Keratinocyte (primary cell): ENCODE results near the gene FXYD6. TPM values are rescaled to one million over a fixed set of nuclear protein-coding genes. Genes with fewer than 3 reads are reported as not detected.

ENCODE experiments used
- DNase-seq: peaks from one replicate; pipeline ENCODE4 v3.0.0-alpha.2; 2011; ENCODE audit warnings: low read depth, missing footprints, low spot score
- FAIRE-seq: peaks from 2 replicates; lab custom pipeline; 2011; peaks lifted over from hg19 to GRCh38; lab: Jason Lieb, UNC
- H2AFZ ChIP-seq: 2 replicates; pipeline ENCODE4 v1.6.0; 2012; ENCODE audit warnings: low read length, control low read depth, inconsistent platforms; ENCODE audit not compliant: control insufficient read depth
- H3K27ac ChIP-seq: 2 replicates; pipeline ENCODE4 v1.5.1; 2011; ENCODE audit warnings: low read length; ENCODE audit not compliant: control insufficient read depth, insufficient read depth
- H3K27me3 ChIP-seq: 3 replicates; pipeline ENCODE4 v1.6.0; 2011; ENCODE audit warnings: low read length; ENCODE audit not compliant: control insufficient read depth, insufficient read depth; ENCODE audit errors: extremely low read depth
- H3K36me3 ChIP-seq, 2 experiments: 2 replicates in 1 of 2; 3 replicates in 1 of 2; pipeline ENCODE4 v1.5.1; 2011; ENCODE audit warnings: low read length in 2 of 2, mild to moderate bottlenecking in 1 of 2; ENCODE audit not compliant: control insufficient read depth in 2 of 2, insufficient read depth in 2 of 2; ENCODE audit errors: extremely low read depth in 1 of 2
- H3K4me1 ChIP-seq: 3 replicates; pipeline ENCODE4 v1.5.1; 2011; ENCODE audit warnings: low read length; ENCODE audit not compliant: control insufficient read depth, insufficient read depth; ENCODE audit errors: extremely low read depth
- H3K4me2 ChIP-seq: 3 replicates; pipeline ENCODE4 v1.6.0; 2011; ENCODE audit warnings: low read depth, low read length; ENCODE audit not compliant: control insufficient read depth, insufficient read depth; ENCODE audit errors: extremely low read depth
- H3K4me3 ChIP-seq, 3 experiments: fragments of 200-600 bp in 1 of 3; sonication (generic) in 1 of 3; 2 replicates in 2 of 3; 3 replicates in 1 of 3; pipeline ENCODE4 v1.5.1; 2011 to 2016; ENCODE audit warnings: low read length in 3 of 3, mild to moderate bottlenecking in 3 of 3, control low read depth in 2 of 3, inconsistent platforms in 1 of 3, low read depth in 1 of 3, mixed read lengths in 1 of 3, mixed run types in 1 of 3, moderate library complexity in 1 of 3; ENCODE audit not compliant: control insufficient read depth in 2 of 3, insufficient read depth in 2 of 3; ENCODE audit errors: extremely low read depth in 1 of 3
- H3K79me2 ChIP-seq: 2 replicates; pipeline ENCODE4 v1.6.0; 2012; ENCODE audit warnings: low read length; ENCODE audit not compliant: control insufficient read depth, insufficient read depth
- H3K9ac ChIP-seq: 3 replicates; pipeline ENCODE4 v1.6.0; 2011; ENCODE audit warnings: low read length; ENCODE audit not compliant: control insufficient read depth, insufficient read depth; ENCODE audit errors: extremely low read depth
- H3K9me1 ChIP-seq: 3 replicates; pipeline ENCODE4 v1.6.0; 2011; ENCODE audit warnings: low read length; ENCODE audit not compliant: control insufficient read depth, insufficient read depth; ENCODE audit errors: extremely low read depth
- H3K9me3 ChIP-seq: 2 replicates; pipeline ENCODE4 v1.5.1; 2012; ENCODE audit warnings: low read depth, low read length; ENCODE audit not compliant: control insufficient read depth
- H4K20me1 ChIP-seq: 3 replicates; pipeline ENCODE4 v1.6.0; 2011; ENCODE audit warnings: low read length; ENCODE audit not compliant: control insufficient read depth, insufficient read depth; ENCODE audit errors: extremely low read depth
- EZH2 ChIP-seq: IDR thresholded peaks from one replicate; pipeline ENCODE4 v1.6.1; 2012; ENCODE audit warnings: inconsistent platforms, mild to moderate bottlenecking, low read length, moderate library complexity
- dilution Hi-C: fragments of 300-500 bp; cut with MboI; formaldehyde crosslinking; loops from one replicate; pipeline ENCODE4 v1.7.0; 2020; ENCODE audit warnings: low sequenced_read_pairs; ENCODE audit not compliant: extremely low pct_ligation_motif_present
- polyA plus RNA-seq, 5 experiments: library from polyadenylated mRNA; depleted of rRNA in 3 of 5; stranded (reverse) in 3 of 5; stranded (forward) in 1 of 5; unstranded in 1 of 5; fragments of >200 nt; gene quantifications; 1 replicate in 1 of 5; 2 replicates in 3 of 5; 3 replicates in 1 of 5; pipeline versions ENCODE4 v1.2.1 to v1.2.3, GENCODE V29; 2011 to 2012; ENCODE audit warnings: missing spikeins in 2 of 5, low read depth in 1 of 5, low replicate concordance in 1 of 5
- TF ChIP-seq, protein P1 (sequence below), 3 experiments: IDR thresholded peaks in 1 of 3; conservative IDR thresholded peaks in 1 of 3; optimal IDR thresholded peaks in 1 of 3; 2 replicates in 2 of 3; 3 replicates in 1 of 3; pipeline versions ENCODE3 to v1.5.1; 2011; ENCODE audit warnings: low read length in 3 of 3, mild to moderate bottlenecking in 3 of 3, moderate library complexity in 2 of 3, control low read depth in 1 of 3, inconsistent platforms in 1 of 3; ENCODE audit not compliant: insufficient read depth in 2 of 3; ENCODE audit errors: extremely low read depth in 1 of 3

FXYD6 gene
- polyA plus RNA-seq, 1 donor (not counting 4 experiments of a cell fraction or from before 2014, with no cell fraction given): not detected

- no peak overlapping the region for H3K9ac ChIP-seq
- no peaks in the 10 kb centered on the region for H3K79me2 ChIP-seq
- peaks cover 8% of the 10 kb centered on the region for H3K27me3 ChIP-seq
- no peak for FAIRE-seq
- H3K27ac ChIP-seq: no peak overlapping the region
- H3K36me3 ChIP-seq: no peaks in the 10 kb centered on the region
- DNase-seq: no peak
- no peaks in the 10 kb centered on the region for H3K9me3 ChIP-seq
- H3K4me3 ChIP-seq: no peak overlapping the region
- no peak overlapping the region for H2AFZ ChIP-seq
- no peaks in the 10 kb centered on the region for H4K20me1 ChIP-seq
- dilution Hi-C loops: loop anchor here (25.0 kb wide), 1 partner anchor 370 kb away; no protein-coding TSS in a partner anchor
- no peaks in the 10 kb centered on the region for H3K4me1 ChIP-seq
- H3K4me2 ChIP-seq: no peak overlapping the region
- TF ChIP-seq EZH2: no peak
- TF ChIP-seq, protein P1, sequence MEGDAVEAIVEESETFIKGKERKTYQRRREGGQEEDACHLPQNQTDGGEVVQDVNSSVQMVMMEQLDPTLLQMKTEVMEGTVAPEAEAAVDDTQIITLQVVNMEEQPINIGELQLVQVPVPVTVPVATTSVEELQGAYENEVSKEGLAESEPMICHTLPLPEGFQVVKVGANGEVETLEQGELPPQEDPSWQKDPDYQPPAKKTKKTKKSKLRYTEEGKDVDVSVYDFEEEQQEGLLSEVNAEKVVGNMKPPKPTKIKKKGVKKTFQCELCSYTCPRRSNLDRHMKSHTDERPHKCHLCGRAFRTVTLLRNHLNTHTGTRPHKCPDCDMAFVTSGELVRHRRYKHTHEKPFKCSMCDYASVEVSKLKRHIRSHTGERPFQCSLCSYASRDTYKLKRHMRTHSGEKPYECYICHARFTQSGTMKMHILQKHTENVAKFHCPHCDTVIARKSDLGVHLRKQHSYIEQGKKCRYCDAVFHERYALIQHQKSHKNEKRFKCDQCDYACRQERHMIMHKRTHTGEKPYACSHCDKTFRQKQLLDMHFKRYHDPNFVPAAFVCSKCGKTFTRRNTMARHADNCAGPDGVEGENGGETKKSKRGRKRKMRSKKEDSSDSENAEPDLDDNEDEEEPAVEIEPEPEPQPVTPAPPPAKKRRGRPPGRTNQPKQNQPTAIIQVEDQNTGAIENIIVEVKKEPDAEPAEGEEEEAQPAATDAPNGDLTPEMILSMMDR (optimal IDR thresholded peaks at IDR 0.05 in 1 of 3, IDR thresholded peaks at IDR 0.05 in 1 of 3, conservative IDR thresholded peaks at IDR 0.05 in 1 of 3; ENCODE audit: extremely low read depth in 1 of 3, insufficient read depth in 2 of 3, low read length in 3 of 3): peak; percentile 72 to 84 (median 73)
- no peaks in the 10 kb centered on the region for H3K9me1 ChIP-seq
Observed at GRCh38 chr11:117807482-117808327, 68.8 kb downstream of the FXYD6 start.

DNA sequence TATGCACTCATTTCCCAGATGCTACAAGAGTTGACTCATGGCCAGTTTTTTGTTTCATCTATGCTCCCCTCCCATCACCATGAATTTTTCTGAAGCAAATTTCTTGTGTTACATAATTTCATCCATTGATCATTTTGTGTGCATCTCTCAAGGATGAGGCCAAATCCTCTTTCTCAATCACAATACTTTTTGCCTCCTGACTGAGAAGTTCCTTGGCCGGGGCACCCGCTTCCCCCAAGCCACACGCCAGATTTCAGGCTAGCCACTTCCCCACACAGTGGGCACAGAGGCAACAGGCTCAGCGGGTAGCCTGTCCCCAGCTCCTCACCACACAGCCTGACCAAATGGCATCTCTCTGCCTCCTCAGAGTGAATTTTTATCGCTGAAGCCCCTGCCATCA, 69.6 kb downstream of the FXYD6 start:
- TF ChIP-seq EZH2: no peak
- TF ChIP-seq, protein P1 (optimal IDR thresholded peaks at IDR 0.05 in 1 of 3, IDR thresholded peaks at IDR 0.05 in 1 of 3, conservative IDR thresholded peaks at IDR 0.05 in 1 of 3; ENCODE audit: extremely low read depth in 1 of 3, insufficient read depth in 2 of 3, low read length in 3 of 3): no peak
- Histone ChIP-seq H3K9ac (no peak overlapping the region), H3K4me1 (no peaks in the 10 kb centered on the region), H3K36me3 (no peaks in the 10 kb centered on the region), H3K9me1 (no peaks in the 10 kb centered on the region), H2AFZ (no peak overlapping the region), H4K20me1 (no peaks in the 10 kb centered on the region), H3K27ac (no peak overlapping the region), H3K4me2 (no peak overlapping the region), H3K27me3 (peaks cover 8% of the 10 kb centered on the region), H3K9me3 (no peaks in the 10 kb centered on the region), H3K79me2 (no peaks in the 10 kb centered on the region), H3K4me3 (no peak overlapping the region)
- FAIRE-seq (no peak), DNase-seq (no peak)
- dilution Hi-C loops: loop anchor here (25.0 kb wide), 1 partner anchor 370 kb away; no protein-coding TSS in a partner anchor
